A549 (cell line): ENCODE measurements around the gene CASP10. TPM values are rescaled to one million over a fixed set of nuclear protein-coding genes. Genes with fewer than 3 reads are reported as not detected.

ENCODE experiments used
- ATAC-seq, 2 experiments: fragments of 200-7000 bp in 1 of 2; fragments of >200 bp in 1 of 2; cut with Nextera tagmentation in 1 of 2; cut with Tn5 transposase in 1 of 2; 3 replicates each; pipeline versions ENCODE4 v1.8.0 to v1.9.1; 2018 to 2020; ENCODE audit warnings: mild to moderate bottlenecking in 1 of 2, moderate library complexity in 1 of 2
- CTCF ChIA-PET: fragments of 300-600 bp; sonication (Branson Sonifier 250); formaldehyde crosslinking; extraction: SDS; loops from one replicate; lab custom pipeline; 2021; ENCODE audit warnings: antibody characterized with exemption, inconsistent platforms; lab: Yijun Ruan, JAX
- POLR2A ChIA-PET: fragments of 350-600 bp; formaldehyde crosslinking; extraction: SDS; loops from one replicate; lab custom pipeline; 2021; ENCODE audit warnings: antibody characterized with exemption, inconsistent platforms; lab: Yijun Ruan, JAX
- DNase-seq, 2 experiments: peaks; one replicate each; pipeline versions ENCODE4 v3.0.0 to v3.0.0-alpha.2; 2011 to 2016; ENCODE audit warnings: low read depth in 1 of 2, low spot score in 1 of 2
- FAIRE-seq: peaks from 2 replicates; lab custom pipeline; 2011; peaks lifted over from hg19 to GRCh38; lab: Jason Lieb, UNC
- H3K27ac ChIP-seq, 2 experiments: fragments of >200 bp; sonication (Bioruptor Twin); formaldehyde crosslinking; 3 replicates each; pipeline ENCODE4 v1.5.1; 2016 to 2017
- H3K4me1 ChIP-seq: fragments of >200 bp; sonication (Bioruptor Twin); formaldehyde crosslinking; 3 replicates; pipeline ENCODE4 v1.6.1; 2016
- H3K4me2 ChIP-seq: fragments of >200 bp; sonication (Bioruptor Twin); formaldehyde crosslinking; 3 replicates; pipeline ENCODE4 v1.6.1; 2016
- H3K4me3 ChIP-seq: fragments of >200 bp; sonication (Bioruptor Twin); formaldehyde crosslinking; 3 replicates; pipeline ENCODE4 v1.5.1; 2016
- H3K9me3 ChIP-seq: fragments of >200 bp; sonication (Bioruptor Twin); formaldehyde crosslinking; 3 replicates; pipeline ENCODE4 v1.6.1; 2016
- BCL3 ChIP-seq: fragments of >200 bp; sonication (Bioruptor Twin); formaldehyde crosslinking; IDR thresholded peaks from 3 replicates; pipeline ENCODE4 v1.6.1; 2016
- BHLHE40 ChIP-seq: IDR thresholded peaks from 2 replicates; pipeline ENCODE4 v1.6.1; 2012; ENCODE audit warnings: low read depth, low read length, inconsistent platforms
- CEBPB ChIP-seq, 2 experiments: fragments of >200 bp in 1 of 2; sonication (Bioruptor Twin) in 1 of 2; formaldehyde crosslinking in 1 of 2; IDR thresholded peaks; 2 replicates each; pipeline ENCODE4 v1.6.1; 2012 to 2016
- CHD4 ChIP-seq: fragments of 200-600 bp; sonication (generic); IDR thresholded peaks from 2 replicates; pipeline ENCODE4 v1.6.1; 2016; ENCODE audit warnings: antibody characterized with exemption, mild to moderate bottlenecking, borderline replicate concordance
- ELK1 ChIP-seq: fragments of 150-350 bp; IDR thresholded peaks from 2 replicates; pipeline ENCODE4 v1.6.1; 2014; ENCODE audit warnings: low read depth, mild to moderate bottlenecking, low read length
- EP300 ChIP-seq, 2 experiments: fragments of >200 bp; sonication (Bioruptor Twin); formaldehyde crosslinking; IDR thresholded peaks; 2 replicates in 1 of 2; 3 replicates in 1 of 2; pipeline ENCODE4 v1.6.1; 2016 to 2017
- FOSL2 ChIP-seq, 2 experiments: fragments of 450-650 bp in 1 of 2; fragments of >200 bp in 1 of 2; sonication (Bioruptor Twin) in 1 of 2; formaldehyde crosslinking; IDR thresholded peaks; 2 replicates each; pipeline versions ENCODE4 v1.5.0 to v1.6.1; 2016 to 2020; ENCODE audit warnings: mild to moderate bottlenecking in 1 of 2, moderate library complexity in 1 of 2
- GATA3 ChIP-seq: IDR thresholded peaks from 2 replicates; pipeline ENCODE4 v1.6.1; 2012; ENCODE audit warnings: borderline replicate concordance
- HOXB5 ChIP-seq: fragments of 250-450 bp; sonication (Bioruptor Pico); IDR thresholded peaks from 2 replicates; pipeline ENCODE4 v1.5.0; 2020; ENCODE audit warnings: mild to moderate bottlenecking, moderate library complexity
- JUNB ChIP-seq: fragments of >200 bp; sonication (Bioruptor Twin); formaldehyde crosslinking; IDR thresholded peaks from 2 replicates; pipeline ENCODE4 v1.6.1; 2016
- POLR2AphosphoS2 ChIP-seq: conservative IDR thresholded peaks from 2 replicates; pipeline ENCODE4 v1.6.1; 2012; ENCODE audit warnings: low read length, improper control_type of control experiment, inconsistent platforms
- RARB ChIP-seq: fragments of 250-450 bp; sonication (Bioruptor Pico); IDR thresholded peaks from 2 replicates; pipeline ENCODE4 v1.8.0; 2021; ENCODE audit warnings: mild to moderate bottlenecking, moderate library complexity
- REST ChIP-seq: fragments of 200-600 bp; sonication (generic); IDR thresholded peaks from 2 replicates; pipeline ENCODE4 v1.6.1; 2016; ENCODE audit warnings: antibody characterized with exemption, mild to moderate bottlenecking, moderate library complexity
- RFX5 ChIP-seq: fragments of 450-650 bp; IDR thresholded peaks from 2 replicates; pipeline ENCODE4 v1.7.1; 2014; ENCODE audit warnings: antibody characterized with exemption, mild to moderate bottlenecking, moderate library complexity
- TFCP2L1 ChIP-seq: fragments of 250-450 bp; sonication (Bioruptor Pico); IDR thresholded peaks from 2 replicates; pipeline ENCODE4 v1.5.0; 2021; ENCODE audit warnings: mild to moderate bottlenecking
- TP53 ChIP-seq: fragments of 250-450 bp; sonication (Bioruptor Pico); IDR thresholded peaks from 2 replicates; pipeline ENCODE4 v1.5.0; 2021; ENCODE audit warnings: mild to moderate bottlenecking, moderate library complexity
- ZC3H11A ChIP-seq: fragments of 450-650 bp; IDR thresholded peaks from 2 replicates; pipeline ENCODE4 v1.6.1; 2014; ENCODE audit warnings: antibody characterized with exemption, mild to moderate bottlenecking
- WGBS: methylation state at CpG from one replicate; pipeline ENCODE4 v1.1.6; 2017; ENCODE audit errors: missing lambda C conversion rate; 5-methylcytosine and 5-hydroxymethylcytosine counted together
- polyA plus RNA-seq, 4 experiments: library from polyadenylated mRNA; depleted of rRNA in 3 of 4; stranded (reverse); fragments of >200 nt; fragmentation: RNase III in 1 of 4; extraction: RNeasy Plus Mini Kit Qiagen cat#74134 plus additional on column Dnase treatment in 1 of 4; gene quantifications; 2 replicates in 3 of 4; 3 replicates in 1 of 4; pipeline ENCODE4 v1.2.3, GENCODE V29; 2011 to 2017
- TF ChIP-seq, protein P1 (sequence below): IDR thresholded peaks from 2 replicates; pipeline ENCODE4 v1.6.1; 2012
- TF ChIP-seq, protein P2 (sequence below): fragments of 250-450 bp; sonication (Bioruptor Pico); IDR thresholded peaks from 2 replicates; pipeline ENCODE4 v1.5.0; 2021; ENCODE audit warnings: mild to moderate bottlenecking, moderate library complexity, borderline replicate concordance
- TF ChIP-seq, protein P3 (sequence below): fragments of >200 bp; sonication (Bioruptor Twin); formaldehyde crosslinking; IDR thresholded peaks from 3 replicates; pipeline ENCODE4 v1.5.1; 2016

CASP10 gene
- polyA plus RNA-seq, 2 of the 4 experiments (the other 2 are of a cell fraction): 3.0 to 6.5 TPM

GRCh38 chr2:201148434-201148990 lies 34.4 kb upstream of the CASP10 start:
- Histone ChIP-seq H3K9me3 (no peaks in the 10 kb centered on the region), H3K4me1 (peaks cover 69% of the 10 kb centered on the region), H3K4me2 (peak overlapping the region; percentile 92), H3K27ac (peak overlapping the region; percentile 95 to 96), H3K4me3 (0 out of 3 replicates have a peak overlapping the region, but pooled peaks have one; percentile 2)
- DNase-seq (no peak), ATAC-seq (peak; percentile 1 to 4; a peak in 3 of 6 replicates), FAIRE-seq (no peak)
- ChIA-PET POLR2A (interaction anchor here (1.1 to 4.8 kb wide), 3 partner anchors 22 to 31 kb away, joined by 4 to 39 read pairs (median 4); partner anchors contain the start of gene CFLAR), CTCF (interaction anchor here (0.8 to 6.7 kb wide), 8 partner anchors 10 to 243 kb away, joined by 3 to 46 read pairs (median 6); no protein-coding TSS in a partner anchor)
- TF ChIP-seq ZC3H11A: no peak
- TF ChIP-seq FOSL2 (IDR thresholded peaks at IDR 0.05): no peak
- TF ChIP-seq FOSL2 (CRISPR knock-in tag; IDR thresholded peaks at IDR 0.05): no peak
- no peak for TF ChIP-seq HOXB5
- TF ChIP-seq, protein P1, sequence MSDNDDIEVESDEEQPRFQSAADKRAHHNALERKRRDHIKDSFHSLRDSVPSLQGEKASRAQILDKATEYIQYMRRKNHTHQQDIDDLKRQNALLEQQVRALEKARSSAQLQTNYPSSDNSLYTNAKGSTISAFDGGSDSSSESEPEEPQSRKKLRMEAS: no peak
- TF ChIP-seq, protein P2, sequence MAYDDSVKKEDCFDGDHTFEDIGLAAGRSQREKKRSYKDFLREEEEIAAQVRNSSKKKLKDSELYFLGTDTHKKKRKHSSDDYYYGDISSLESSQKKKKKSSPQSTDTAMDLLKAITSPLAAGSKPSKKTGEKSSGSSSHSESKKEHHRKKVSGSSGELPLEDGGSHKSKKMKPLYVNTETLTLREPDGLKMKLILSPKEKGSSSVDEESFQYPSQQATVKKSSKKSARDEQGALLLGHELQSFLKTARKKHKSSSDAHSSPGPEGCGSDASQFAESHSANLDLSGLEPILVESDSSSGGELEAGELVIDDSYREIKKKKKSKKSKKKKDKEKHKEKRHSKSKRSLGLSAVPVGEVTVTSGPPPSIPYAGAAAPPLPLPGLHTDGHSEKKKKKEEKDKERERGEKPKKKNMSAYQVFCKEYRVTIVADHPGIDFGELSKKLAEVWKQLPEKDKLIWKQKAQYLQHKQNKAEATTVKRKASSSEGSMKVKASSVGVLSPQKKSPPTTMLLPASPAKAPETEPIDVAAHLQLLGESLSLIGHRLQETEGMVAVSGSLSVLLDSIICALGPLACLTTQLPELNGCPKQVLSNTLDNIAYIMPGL (CRISPR knock-in tag): no peak
- no peak for TF ChIP-seq TFCP2L1 (CRISPR knock-in tag)
- 5% methylated on average over 1 of the region's 1 CpG for WGBS

- H3K4me1 ChIP-seq: peaks cover 66% of the 10 kb centered on the region
- ATAC-seq: peak; percentile 80 to 85
- H3K4me2 ChIP-seq: peak overlapping the region; percentile 92
- CTCF ChIA-PET: interaction anchor here (0.8 to 6.7 kb wide), 9 partner anchors 9 to 244 kb away, joined by 3 to 46 read pairs (median 6); no protein-coding TSS in a partner anchor
- peak overlapping the region; percentile 32; the same call in 2 of the 3 replicates for H3K4me3 ChIP-seq
- FAIRE-seq: peak; percentile 7
- WGBS: 0% methylated on average over 2 of the region's 2 CpGs
- DNase-seq: peak; percentile 58 to 92
- POLR2A ChIA-PET: interaction anchor here (0.7 to 4.8 kb wide), 6 partner anchors 21 to 285 kb away, joined by 3 to 39 read pairs (median 4); partner anchors contain the start of genes CFLAR and CLK1
- H3K27ac ChIP-seq: peak overlapping the region; percentile 95 to 96
- no peaks in the 10 kb centered on the region for H3K9me3 ChIP-seq
- TF ChIP-seq, protein P2 (CRISPR knock-in tag): no peak
- TF ChIP-seq CHD4 (no peak), CEBPB (IDR thresholded peaks at IDR 0.05) (peak in 1 of 2 experiments; percentile 73; a peak in 2 of 4 replicates), REST (no peak), POLR2AphosphoS2 (no peak), GATA3 (peak; percentile 64; the same call in 1 of the 2 replicates), RFX5 (no peak), FOSL2 (IDR thresholded peaks at IDR 0.05) (peak; percentile 40; the same call in 1 of the 2 replicates), FOSL2 (CRISPR knock-in tag; IDR thresholded peaks at IDR 0.05) (peak; percentile 61), TP53 (CRISPR knock-in tag) (no peak), JUNB (peak; percentile 76), RARB (CRISPR knock-in tag) (no peak), BHLHE40 (no peak), ELK1 (no peak), BCL3 (no peak), EP300 (IDR thresholded peaks at IDR 0.05) (peak; percentile 12 to 59; a peak in 1 of 5 replicates)
- TF ChIP-seq, protein P3, sequence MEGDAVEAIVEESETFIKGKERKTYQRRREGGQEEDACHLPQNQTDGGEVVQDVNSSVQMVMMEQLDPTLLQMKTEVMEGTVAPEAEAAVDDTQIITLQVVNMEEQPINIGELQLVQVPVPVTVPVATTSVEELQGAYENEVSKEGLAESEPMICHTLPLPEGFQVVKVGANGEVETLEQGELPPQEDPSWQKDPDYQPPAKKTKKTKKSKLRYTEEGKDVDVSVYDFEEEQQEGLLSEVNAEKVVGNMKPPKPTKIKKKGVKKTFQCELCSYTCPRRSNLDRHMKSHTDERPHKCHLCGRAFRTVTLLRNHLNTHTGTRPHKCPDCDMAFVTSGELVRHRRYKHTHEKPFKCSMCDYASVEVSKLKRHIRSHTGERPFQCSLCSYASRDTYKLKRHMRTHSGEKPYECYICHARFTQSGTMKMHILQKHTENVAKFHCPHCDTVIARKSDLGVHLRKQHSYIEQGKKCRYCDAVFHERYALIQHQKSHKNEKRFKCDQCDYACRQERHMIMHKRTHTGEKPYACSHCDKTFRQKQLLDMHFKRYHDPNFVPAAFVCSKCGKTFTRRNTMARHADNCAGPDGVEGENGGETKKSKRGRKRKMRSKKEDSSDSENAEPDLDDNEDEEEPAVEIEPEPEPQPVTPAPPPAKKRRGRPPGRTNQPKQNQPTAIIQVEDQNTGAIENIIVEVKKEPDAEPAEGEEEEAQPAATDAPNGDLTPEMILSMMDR: no peak
Measured at GRCh38 chr2:201149064-201149820, 33.7 kb upstream of the CASP10 start.
